Naive thymus-derived CD8-positive, alpha-beta T cell (primary cell): ENCODE measurements around the gene ALPL. TPM values are rescaled to one million over a fixed set of nuclear protein-coding genes. Genes with fewer than 3 reads are reported as not detected.

Experiments used
- ATAC-seq, 2 donors: fragments of 150-1000 bp; cut with Tn5 transposase in 1 of 2; sonication (Bioruptor Pico), chemical (Tn5 transposase) in 1 of 2; 1 replicate in 1 of 2; 2 replicates in 1 of 2; pipeline ENCODE4 v1.10.0; 2021; ENCODE audit warnings: mild to moderate bottlenecking in 2 of 2, moderate library complexity in 2 of 2
- POLR2A ChIA-PET: fragments of 350-600 bp; sonication (Branson Sonifier 250); formaldehyde crosslinking; loops from one replicate; lab custom pipeline; 2021; ENCODE audit warnings: antibody characterized with exemption; lab: Charles Lee
- DNase-seq, 10 donors: peaks; one replicate each; pipeline versions ENCODE4 v3.0.0 to v3.0.0-alpha.2; 2020 to 2022
- H3K27ac Mint-ChIP-seq, 10 donors: one replicate each; pipeline ENCODE4 v1.8.0; 2020 to 2022; ENCODE audit warnings: mild to moderate bottlenecking in 10 of 10, mixed read lengths in 10 of 10, moderate library complexity in 4 of 10, inconsistent platforms in 1 of 10
- H3K27me3 Mint-ChIP-seq, 5 donors: one replicate each; pipeline ENCODE4 v1.8.0; 2021 to 2022; ENCODE audit warnings: mixed read lengths in 5 of 5
- H3K36me3 Mint-ChIP-seq, 3 donors: one replicate each; pipeline ENCODE4 v1.8.0; 2020 to 2022; ENCODE audit warnings: mixed read lengths in 3 of 3, mild to moderate bottlenecking in 2 of 3, inconsistent platforms in 1 of 3
- H3K4me1 Mint-ChIP-seq, 4 donors: one replicate each; pipeline ENCODE4 v1.8.0; 2021 to 2022; ENCODE audit warnings: mixed read lengths in 4 of 4
- H3K4me3 Mint-ChIP-seq, 10 donors: one replicate each; pipeline ENCODE4 v1.8.0; 2020 to 2022; ENCODE audit warnings: mild to moderate bottlenecking in 10 of 10, mixed read lengths in 10 of 10, moderate library complexity in 6 of 10, inconsistent platforms in 1 of 10
- H3K9me3 Mint-ChIP-seq, 9 donors: one replicate each; pipeline ENCODE4 v1.8.0; 2020 to 2022; ENCODE audit warnings: mixed read lengths in 9 of 9, mild to moderate bottlenecking in 3 of 9, inconsistent platforms in 1 of 9, moderate library complexity in 1 of 9
- polyA plus RNA-seq, 3 donors: library from polyadenylated mRNA; unstranded; fragments of 300-500 nt; fragmentation: Illumina TruSeq; gene quantifications; one replicate each; pipeline ENCODE4 v1.2.3, GENCODE V29; 2021
- total RNA-seq, 8 experiments: library from RNA in 2 of 8; stranded (reverse) in 2 of 8; gene quantifications; one replicate each; pipeline ENCODE4 v1.2.3 and lab custom pipeline; 2021 to 2026

ALPL gene
- total and polyA plus RNA-seq, 5 experiments from 2014 or later = not detected

- POLR2A ChIA-PET = no interaction called here
- Mint-ChIP-seq H3K4me3 (no peak overlapping the region), H3K27me3 (peaks cover 4 to 31% (median 26%) of the 10 kb centered on the region in 5 donors), H3K27ac (no peak overlapping the region), H3K36me3 (no peaks in the 10 kb centered on the region), H3K4me1 (peaks cover 0 to 2% (median 0%) of the 10 kb centered on the region in 4 donors), H3K9me3 (no peaks in the 10 kb centered on the region)
- DNase-seq = no peak
- no peak for ATAC-seq
These were observed 68.7 kb downstream of the ALPL start for GRCh38 chr1:21577933-21578332.

- Mint-ChIP-seq H3K4me1 (peaks cover 0 to 2% (median 0%) of the 10 kb centered on the region in 4 donors), H3K27ac (no peak overlapping the region), H3K9me3 (no peaks in the 10 kb centered on the region), H3K27me3 (peaks cover 2 to 21% (median 15%) of the 10 kb centered on the region in 5 donors), H3K36me3 (no peaks in the 10 kb centered on the region), H3K4me3 (no peak overlapping the region)
- ATAC-seq (no peak), DNase-seq (no peak)
- POLR2A ChIA-PET = no interaction called here
These were observed 70.6 kb downstream of the ALPL start for GRCh38 chr1:21579791-21580190.

GRCh38 chr1:21584096-21584495 lies 74.9 kb downstream of the ALPL start:
- peaks cover 0 to 2% (median 0%) of the 10 kb centered on the region in 4 donors for H3K4me1 Mint-ChIP-seq
- DNase-seq = no peak
- POLR2A ChIA-PET = no interaction called here
- H3K4me3 Mint-ChIP-seq = no peak overlapping the region
- no peak for ATAC-seq
- peaks cover 2 to 28% (median 19%) of the 10 kb centered on the region in 5 donors for H3K27me3 Mint-ChIP-seq
- no peaks in the 10 kb centered on the region for H3K36me3 Mint-ChIP-seq
- H3K9me3 Mint-ChIP-seq = no peaks in the 10 kb centered on the region
- H3K27ac Mint-ChIP-seq = no peak overlapping the region

GRCh38 chr1:21585037-21585436 lies 75.8 kb downstream of the ALPL start:
- peaks cover 2 to 32% (median 20%) of the 10 kb centered on the region in 5 donors for H3K27me3 Mint-ChIP-seq
- no peak overlapping the region for H3K4me3 Mint-ChIP-seq
- peaks cover 0 to 2% (median 0%) of the 10 kb centered on the region in 4 donors for H3K4me1 Mint-ChIP-seq
- POLR2A ChIA-PET = no interaction called here
- H3K27ac Mint-ChIP-seq = peak overlapping the region in 1 of 10 donors; percentile 35
- ATAC-seq (no peak), DNase-seq (no peak)
- no peaks in the 10 kb centered on the region for H3K36me3 Mint-ChIP-seq
- no peaks in the 10 kb centered on the region for H3K9me3 Mint-ChIP-seq

GRCh38 chr1:21586222-21586621 lies 77.0 kb downstream of the ALPL start:
- Mint-ChIP-seq H3K9me3 (no peaks in the 10 kb centered on the region), H3K27me3 (peaks cover 2 to 32% (median 20%) of the 10 kb centered on the region in 5 donors), H3K4me3 (no peak overlapping the region), H3K4me1 (peaks cover 2 to 7% (median 5%) of the 10 kb centered on the region in 4 donors), H3K27ac (no peak overlapping the region), H3K36me3 (no peaks in the 10 kb centered on the region)
- DNase-seq = no peak
- no peak for ATAC-seq
- POLR2A ChIA-PET = no interaction called here

GRCh38 chr1:21586846-21587601 lies 77.8 kb downstream of the ALPL start:
- Mint-ChIP-seq H3K4me1 (peaks cover 2 to 7% (median 5%) of the 10 kb centered on the region in 4 donors), H3K27ac (no peak overlapping the region), H3K4me3 (no peak overlapping the region), H3K36me3 (no peaks in the 10 kb centered on the region), H3K9me3 (no peaks in the 10 kb centered on the region), H3K27me3 (peaks cover 2 to 32% (median 22%) of the 10 kb centered on the region in 5 donors)
- ATAC-seq = no peak
- POLR2A ChIA-PET = no interaction called here
- DNase-seq = no peak

- no peak overlapping the region for H3K4me3 Mint-ChIP-seq
- no peaks in the 10 kb centered on the region for H3K9me3 Mint-ChIP-seq
- H3K27me3 Mint-ChIP-seq = peaks cover 2 to 32% (median 25%) of the 10 kb centered on the region in 5 donors
- H3K4me1 Mint-ChIP-seq = peaks cover 2 to 7% (median 5%) of the 10 kb centered on the region in 4 donors
- H3K27ac Mint-ChIP-seq = no peak overlapping the region
- H3K36me3 Mint-ChIP-seq = no peaks in the 10 kb centered on the region
- no peak for ATAC-seq
- POLR2A ChIA-PET = no interaction called here
- no peak for DNase-seq
These were observed 78.4 kb downstream of the ALPL start for GRCh38 chr1:21587602-21587953.

GRCh38 chr1:21589618-21590017 lies 80.4 kb downstream of the ALPL start:
- H3K4me1 Mint-ChIP-seq = peaks cover 0 to 7% (median 5%) of the 10 kb centered on the region in 4 donors
- DNase-seq (no peak), ATAC-seq (no peak)
- peaks cover 3 to 37% (median 21%) of the 10 kb centered on the region in 5 donors for H3K27me3 Mint-ChIP-seq
- no peak overlapping the region for H3K4me3 Mint-ChIP-seq
- no peak overlapping the region for H3K27ac Mint-ChIP-seq
- POLR2A ChIA-PET = no interaction called here
- H3K36me3 Mint-ChIP-seq = no peaks in the 10 kb centered on the region
- no peaks in the 10 kb centered on the region for H3K9me3 Mint-ChIP-seq

GRCh38 chr1:21590126-21590880 lies 81.1 kb downstream of the ALPL start:
- no peak overlapping the region for H3K27ac Mint-ChIP-seq
- peaks cover 0 to 7% (median 5%) of the 10 kb centered on the region in 4 donors for H3K4me1 Mint-ChIP-seq
- H3K27me3 Mint-ChIP-seq = peaks cover 3 to 34% (median 18%) of the 10 kb centered on the region in 5 donors
- POLR2A ChIA-PET = no interaction called here
- no peaks in the 10 kb centered on the region for H3K9me3 Mint-ChIP-seq
- DNase-seq (no peak), ATAC-seq (no peak)
- H3K36me3 Mint-ChIP-seq = no peaks in the 10 kb centered on the region
- H3K4me3 Mint-ChIP-seq = no peak overlapping the region

- Mint-ChIP-seq H3K27ac (no peak overlapping the region), H3K27me3 (peaks cover 6 to 38% (median 23%) of the 10 kb centered on the region in 5 donors), H3K9me3 (no peaks in the 10 kb centered on the region), H3K36me3 (no peaks in the 10 kb centered on the region), H3K4me3 (no peak overlapping the region), H3K4me1 (peaks cover 0 to 7% (median 5%) of the 10 kb centered on the region in 4 donors)
- DNase-seq (no peak), ATAC-seq (no peak)
- POLR2A ChIA-PET = no interaction called here
These were observed 81.7 kb downstream of the ALPL start for GRCh38 chr1:21590934-21591333.

- Mint-ChIP-seq H3K4me3 (peak overlapping the region in 1 of 10 donors; percentile 71), H3K36me3 (no peaks in the 10 kb centered on the region), H3K4me1 (peaks cover 0 to 7% (median 5%) of the 10 kb centered on the region in 4 donors), H3K9me3 (no peaks in the 10 kb centered on the region), H3K27ac (peak overlapping the region in 1 of 10 donors; percentile 40), H3K27me3 (peaks cover 6 to 38% (median 23%) of the 10 kb centered on the region in 5 donors)
- DNase-seq (no peak), ATAC-seq (no peak)
- POLR2A ChIA-PET = no interaction called here
These were observed 83.1 kb downstream of the ALPL start for GRCh38 chr1:21592086-21592865.

GRCh38 chr1:21593231-21593630 lies 84.0 kb downstream of the ALPL start:
- Mint-ChIP-seq H3K36me3 (no peaks in the 10 kb centered on the region), H3K27ac (no peak overlapping the region), H3K4me1 (peaks cover 0 to 7% (median 5%) of the 10 kb centered on the region in 4 donors), H3K27me3 (peaks cover 6 to 34% (median 20%) of the 10 kb centered on the region in 5 donors), H3K4me3 (no peak overlapping the region), H3K9me3 (no peaks in the 10 kb centered on the region)
- ATAC-seq = no peak
- POLR2A ChIA-PET = no interaction called here
- DNase-seq = no peak
